GM21528 (cell line): ENCODE results near the gene EXOC3L2.

ENCODE experiments used
- ATAC-seq: cut with Tn5 transposase; IDR thresholded peaks from one replicate; pipeline ENCODE4 v1.9.1; 2021; ENCODE audit warnings: mild to moderate bottlenecking, moderate library complexity; ENCODE audit not compliant: unreplicated experiment, low FRiP score

EXOC3L2 gene

GRCh38 chr19:45223879-45224278 is 21.3 kb downstream of the EXOC3L2 start:
- no peak for ATAC-seq

- ATAC-seq = no peak
Observed at GRCh38 chr19:45222724-45223123, 22.5 kb downstream of the EXOC3L2 start.

- ATAC-seq = no peak
Observed at GRCh38 chr19:45218911-45219743, 26.1 kb downstream of the EXOC3L2 start.

GRCh38 chr19:45218426-45218825 is 26.8 kb downstream of the EXOC3L2 start:
- ATAC-seq = no peak

- ATAC-seq = no peak
Observed at GRCh38 chr19:45217957-45218334, 27.3 kb downstream of the EXOC3L2 start.

- ATAC-seq = no peak
Observed at GRCh38 chr19:45217193-45217956, 27.8 kb downstream of the EXOC3L2 start.

- ATAC-seq = no peak
Observed at GRCh38 chr19:45216667-45217066, 28.5 kb downstream of the EXOC3L2 start.

GRCh38 chr19:45215391-45216191 is 29.6 kb downstream of the EXOC3L2 start:
- ATAC-seq = no peak

- no peak for ATAC-seq
Observed at GRCh38 chr19:45213031-45213430, 32.2 kb downstream of the EXOC3L2 start.

GRCh38 chr19:45211751-45212381 is 33.3 kb downstream of the EXOC3L2 start:
- no peak for ATAC-seq

- no peak for ATAC-seq
Observed at GRCh38 chr19:45206328-45206727, 38.9 kb downstream of the EXOC3L2 start.

GRCh38 chr19:45205810-45206209 is 39.4 kb downstream of the EXOC3L2 start:
- no peak for ATAC-seq

GRCh38 chr19:45202637-45203036 is 42.6 kb downstream of the EXOC3L2 start:
- no peak for ATAC-seq

- ATAC-seq = no peak
Observed at GRCh38 chr19:45200568-45200967, 44.6 kb downstream of the EXOC3L2 start.

GRCh38 chr19:45195764-45196163 is 49.4 kb downstream of the EXOC3L2 start:
- ATAC-seq = no peak

- no peak for ATAC-seq
Observed at GRCh38 chr19:45191375-45191774, 53.8 kb downstream of the EXOC3L2 start.

GRCh38 chr19:45189971-45190370 is 55.2 kb downstream of the EXOC3L2 start:
- ATAC-seq = no peak

GRCh38 chr19:45187421-45188100 is 57.6 kb downstream of the EXOC3L2 start:
- ATAC-seq = no peak

- no peak for ATAC-seq
Observed at GRCh38 chr19:45186509-45187334, 58.5 kb downstream of the EXOC3L2 start.
